Thymus (tissue), 11 donors: Measurements from ENCODE around the gene ADM2. TPM values are rescaled to one million over a fixed set of nuclear protein-coding genes. Genes with fewer than 3 reads are reported as not detected.

Source experiments
- DNase-seq, 9 donors: peaks; one replicate each; pipeline ENCODE4 v3.0.0-alpha.2; 2013; ENCODE audit warnings: low spot score in 9 of 9, low read depth in 6 of 9, missing footprints in 1 of 9
- H3K27ac ChIP-seq, 2 donors: one replicate each; pipeline ENCODE4 v1.5.1; 2013; ENCODE audit warnings: control low read depth in 1 of 2, low read depth in 1 of 2, low read length in 1 of 2, mild to moderate bottlenecking in 1 of 2, moderate library complexity in 1 of 2
- H3K27me3 ChIP-seq, 2 donors: one replicate each; pipeline ENCODE4 v1.5.1; 2013; ENCODE audit warnings: low read length in 1 of 2; ENCODE audit not compliant: control insufficient read depth in 2 of 2, insufficient read depth in 1 of 2
- H3K36me3 ChIP-seq, 2 donors: one replicate each; pipeline ENCODE4 v1.5.1; 2013; ENCODE audit warnings: low read length in 1 of 2, mild to moderate bottlenecking in 1 of 2, moderate library complexity in 1 of 2; ENCODE audit not compliant: control insufficient read depth in 2 of 2, insufficient read depth in 2 of 2
- H3K4me1 ChIP-seq, 2 donors: one replicate each; pipeline ENCODE4 v1.5.1; 2013; ENCODE audit warnings: low read length in 2 of 2; ENCODE audit not compliant: control insufficient read depth in 2 of 2, insufficient read depth in 2 of 2
- H3K4me3 ChIP-seq, 2 donors: one replicate each; pipeline ENCODE4 v1.5.1; 2013; ENCODE audit warnings: low read length in 2 of 2, control low read depth in 1 of 2, mild to moderate bottlenecking in 1 of 2
- H3K9me3 ChIP-seq, 2 donors: one replicate each; pipeline ENCODE4 v1.5.1; 2013; ENCODE audit warnings: low read length in 1 of 2, mild to moderate bottlenecking in 1 of 2; ENCODE audit not compliant: control insufficient read depth in 2 of 2, insufficient read depth in 1 of 2
- WGBS: extraction: QIAGEN DNeasy Blood & Tissue Kit; methylation state at CpG from one replicate; pipeline ENCODE4 v1.1.7; 2013; 5-methylcytosine and 5-hydroxymethylcytosine counted together
- polyA plus RNA-seq: library from polyadenylated mRNA; stranded (reverse); fragments of 200-250 nt; gene quantifications from one replicate; pipeline ENCODE4 v1.2.3, GENCODE V29; 2013
- total RNA-seq: library from RNA; stranded (reverse); fragments of 120-200 nt; gene quantifications from one replicate; pipeline ENCODE4 v1.2.4, GENCODE V29; 2013
- donor health status: healthy.

Gene ADM2
- total and polyA plus RNA-seq, 2 donors, result 1.4 to 1.5 TPM

DNA sequence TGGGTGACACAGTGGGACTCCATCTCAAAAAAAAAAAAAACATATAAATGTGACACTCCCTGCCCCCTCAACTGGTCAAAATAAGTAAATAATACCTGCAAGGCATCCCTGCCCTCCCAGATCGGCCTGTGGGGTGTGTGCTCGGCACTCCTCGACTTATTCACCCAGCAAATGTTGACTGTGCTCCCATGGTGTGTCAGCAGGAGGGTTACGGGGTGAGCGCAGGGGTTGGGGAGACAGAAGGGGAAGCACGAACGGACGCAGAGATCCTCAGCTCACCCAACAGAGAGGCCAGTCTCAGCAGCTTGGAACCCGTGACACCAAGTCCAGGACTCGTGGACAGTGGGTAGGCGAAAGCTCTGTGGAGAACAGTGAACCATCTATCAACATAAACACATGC is 1.6 kb upstream of the ADM2 start:
- H3K4me1 ChIP-seq, result peaks cover 9 to 19% of the 10 kb centered on the region in 2 donors
- peaks cover 37 to 63% of the 10 kb centered on the region in 2 donors for H3K27me3 ChIP-seq
- H3K9me3 ChIP-seq, result no peaks in the 10 kb centered on the region
- H3K27ac ChIP-seq, result no peak overlapping the region
- WGBS, result 70% methylated on average over 11 of the region's 11 CpGs
- no peak overlapping the region for H3K4me3 ChIP-seq
- no peak for DNase-seq
- H3K36me3 ChIP-seq, result no peaks in the 10 kb centered on the region

DNA sequence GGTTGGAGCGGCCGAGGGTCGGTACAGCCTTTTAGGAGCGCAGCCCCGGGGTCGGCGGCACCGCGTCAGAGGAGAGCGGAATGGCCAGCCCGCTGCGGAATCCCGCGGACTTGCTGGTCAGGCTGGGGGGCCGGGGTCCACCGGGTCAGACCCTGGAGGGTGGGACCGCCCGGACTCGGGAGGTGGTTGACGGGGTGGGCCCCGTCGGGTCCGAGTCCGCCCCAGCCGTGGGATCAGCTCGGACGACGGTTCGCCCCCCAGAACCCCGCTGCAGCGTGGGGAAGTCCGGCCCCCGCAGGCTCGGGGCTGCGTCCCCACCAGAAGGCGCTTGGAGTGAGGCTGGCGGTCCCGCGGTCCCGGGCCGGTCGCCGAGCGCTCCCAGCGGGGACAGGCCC is 301 bp upstream of the ADM2 start:
- H3K4me3 ChIP-seq, result peak overlapping the region in 1 of 2 donors; percentile 64
- no peaks in the 10 kb centered on the region for H3K36me3 ChIP-seq
- H3K4me1 ChIP-seq, result peaks cover 8 to 18% of the 10 kb centered on the region in 2 donors
- H3K27me3 ChIP-seq, result peaks cover 37 to 69% of the 10 kb centered on the region in 2 donors
- no peak for DNase-seq
- WGBS, result 5% methylated on average over 45 of the region's 45 CpGs
- H3K27ac ChIP-seq, result no peak overlapping the region
- no peaks in the 10 kb centered on the region for H3K9me3 ChIP-seq

DNA sequence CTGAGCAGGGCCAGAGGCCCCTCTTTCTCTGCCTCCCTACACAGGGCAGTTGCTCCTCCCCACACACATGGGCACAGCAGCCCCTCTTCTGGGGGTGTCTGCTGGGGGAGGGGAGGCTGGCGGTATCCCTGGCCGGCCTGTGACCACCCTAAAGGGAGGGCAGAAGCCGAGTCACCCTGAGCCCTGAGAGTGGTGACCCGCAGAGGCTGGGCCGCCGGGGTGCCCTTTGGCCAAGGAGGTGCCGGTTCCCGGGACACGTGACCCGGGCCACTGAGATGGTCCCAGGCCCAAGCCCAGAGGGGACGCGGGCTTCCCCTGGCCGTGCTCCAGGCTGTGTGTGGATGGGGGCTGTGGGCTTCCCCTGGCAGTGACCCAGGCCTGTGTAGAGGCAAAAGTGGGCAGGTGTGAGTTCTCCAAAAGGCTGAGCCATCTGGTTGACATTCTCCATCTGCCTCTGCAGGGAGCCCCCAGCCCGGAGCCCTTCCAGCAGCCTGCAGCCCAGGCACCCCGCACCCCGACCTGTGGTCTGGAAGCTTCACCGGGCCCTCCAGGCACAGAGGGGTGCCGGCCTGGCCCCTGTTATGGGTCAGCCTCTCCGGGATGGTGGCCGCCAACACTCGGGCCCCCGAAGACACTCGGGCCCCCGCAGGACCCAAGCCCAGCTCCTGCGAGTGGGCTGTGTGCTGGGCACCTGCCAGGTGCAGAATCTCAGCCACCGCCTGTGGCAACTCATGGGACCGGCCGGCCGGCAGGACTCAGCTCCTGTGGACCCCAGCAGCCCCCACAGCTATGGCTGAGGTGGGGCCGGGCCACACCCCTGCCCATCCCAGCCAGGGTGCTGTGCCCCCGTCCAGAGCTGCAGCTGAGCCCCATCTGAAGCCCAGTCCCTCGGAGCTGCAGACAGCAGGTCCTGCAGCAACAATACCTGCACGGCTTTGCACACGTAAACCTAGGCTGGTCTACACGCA is 1.0 kb downstream of the ADM2 start:
- H3K27me3 ChIP-seq, result peaks cover 37 to 73% of the 10 kb centered on the region in 2 donors
- no peak overlapping the region for H3K27ac ChIP-seq
- H3K4me1 ChIP-seq, result peaks cover 8 to 18% of the 10 kb centered on the region in 2 donors

DNA sequence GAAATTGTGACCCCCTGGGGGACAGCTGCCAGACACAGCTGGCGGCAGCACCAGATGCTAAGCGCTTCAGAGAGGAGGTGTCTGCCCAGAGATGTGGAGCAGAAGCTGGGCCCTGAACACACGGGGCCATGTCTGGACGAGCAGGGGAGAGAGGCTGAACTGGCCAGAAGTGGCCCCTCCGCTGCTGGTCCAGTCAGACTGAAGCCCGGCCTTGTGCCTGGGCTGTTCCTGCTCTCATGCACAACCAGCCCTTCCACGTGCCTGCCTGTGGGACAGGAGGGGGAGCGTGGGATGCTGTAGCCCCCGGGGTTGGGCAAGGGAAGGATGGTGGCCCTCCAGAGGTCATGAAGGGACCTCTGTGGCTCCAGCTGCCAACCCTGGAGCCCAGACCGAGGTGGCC is 1.8 kb downstream of the ADM2 start:
- Histone ChIP-seq H3K4me1 (peaks cover 8 to 18% of the 10 kb centered on the region in 2 donors), H3K27ac (no peak overlapping the region), H3K27me3 (peaks cover 37 to 70% of the 10 kb centered on the region in 2 donors), H3K36me3 (no peaks in the 10 kb centered on the region), H3K4me3 (no peak overlapping the region), H3K9me3 (no peaks in the 10 kb centered on the region)
- 97% methylated on average over 10 of the region's 10 CpGs for WGBS
- DNase-seq, result no peak

More for the DNA sequence above, 1.0 kb downstream of the ADM2 start:
- H3K4me3 ChIP-seq, result peak overlapping the region; percentile 17 to 64
- H3K9me3 ChIP-seq, result no peaks in the 10 kb centered on the region
- H3K36me3 ChIP-seq, result no peaks in the 10 kb centered on the region
- 81% methylated on average over 35 of the region's 35 CpGs for WGBS
- no peak for DNase-seq

DNA sequence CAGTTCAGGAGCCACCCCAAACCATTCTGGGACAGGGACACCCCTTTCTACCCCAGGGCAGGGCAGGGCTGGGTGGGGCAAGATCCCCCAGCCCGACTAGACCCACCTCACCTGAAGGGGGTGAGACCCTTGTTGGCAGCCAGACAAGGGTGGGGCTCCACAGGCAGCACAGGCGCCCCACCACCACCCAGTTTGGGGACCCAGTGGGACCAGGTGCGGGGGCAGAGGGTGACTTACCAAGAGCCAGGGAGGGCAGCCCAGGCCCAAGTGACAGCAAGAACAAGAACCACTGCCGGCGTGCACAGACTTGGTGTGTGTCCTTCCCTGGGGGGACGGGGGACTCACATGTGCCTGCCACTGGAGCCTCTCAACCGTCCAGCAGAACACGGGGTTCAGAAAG is 2.2 kb downstream of the ADM2 start:
- Histone ChIP-seq H3K4me3 (no peak overlapping the region), H3K27ac (no peak overlapping the region), H3K27me3 (peaks cover 37 to 67% of the 10 kb centered on the region in 2 donors), H3K36me3 (no peaks in the 10 kb centered on the region), H3K9me3 (no peaks in the 10 kb centered on the region), H3K4me1 (peaks cover 8 to 18% of the 10 kb centered on the region in 2 donors)
- WGBS, result 94% methylated on average over 8 of the region's 8 CpGs
- DNase-seq, result no peak

DNA sequence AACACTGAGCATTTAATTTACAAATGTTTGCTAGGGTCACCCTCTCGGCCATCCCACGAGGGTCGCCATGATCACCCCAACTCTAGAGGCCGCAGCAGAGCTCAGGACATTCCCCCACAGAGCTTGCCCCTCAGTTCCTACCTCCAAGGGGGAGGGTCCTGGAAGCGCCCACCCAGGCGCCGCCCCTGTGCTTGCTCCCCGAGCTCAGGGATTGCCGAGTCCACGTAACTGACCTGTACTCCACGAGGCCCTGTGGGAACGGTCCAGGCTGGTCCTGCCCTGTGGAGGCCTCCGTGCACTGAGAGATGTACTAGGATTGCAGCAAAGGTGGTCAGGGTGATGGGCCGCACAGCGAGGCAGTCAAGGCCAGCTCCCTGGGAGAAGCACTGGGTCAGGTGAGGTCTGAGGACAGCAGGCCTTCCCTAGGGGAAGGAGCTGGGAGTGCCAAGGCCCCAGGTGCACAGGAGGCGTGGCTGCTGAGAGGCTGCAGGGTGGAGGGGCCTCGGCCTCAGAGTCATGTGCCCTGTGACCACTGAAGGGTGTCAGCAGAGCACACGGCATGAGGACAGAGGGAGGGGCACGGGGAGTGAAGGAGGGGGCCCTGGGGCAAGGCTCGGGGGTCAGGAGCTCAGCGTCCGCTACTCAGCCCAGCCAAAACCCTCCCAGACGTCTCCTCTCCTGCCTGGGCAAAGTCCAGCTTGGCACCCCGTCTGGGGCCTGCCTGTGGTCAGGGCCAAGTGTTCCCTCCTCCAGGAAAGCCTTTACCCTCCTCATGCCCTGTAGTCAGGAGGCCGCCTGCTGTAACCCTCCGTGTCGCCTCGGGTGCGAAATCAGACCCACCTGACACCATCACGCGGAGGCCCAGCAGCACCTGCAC is 2.9 kb downstream of the ADM2 start:
- 94% methylated on average over 31 of the region's 31 CpGs for WGBS
- Histone ChIP-seq H3K4me3 (no peak overlapping the region), H3K27ac (no peak overlapping the region), H3K4me1 (peaks cover 8 to 18% of the 10 kb centered on the region in 2 donors), H3K36me3 (no peaks in the 10 kb centered on the region), H3K27me3 (peaks cover 37 to 61% of the 10 kb centered on the region in 2 donors), H3K9me3 (no peaks in the 10 kb centered on the region)
- no peak for DNase-seq

DNA sequence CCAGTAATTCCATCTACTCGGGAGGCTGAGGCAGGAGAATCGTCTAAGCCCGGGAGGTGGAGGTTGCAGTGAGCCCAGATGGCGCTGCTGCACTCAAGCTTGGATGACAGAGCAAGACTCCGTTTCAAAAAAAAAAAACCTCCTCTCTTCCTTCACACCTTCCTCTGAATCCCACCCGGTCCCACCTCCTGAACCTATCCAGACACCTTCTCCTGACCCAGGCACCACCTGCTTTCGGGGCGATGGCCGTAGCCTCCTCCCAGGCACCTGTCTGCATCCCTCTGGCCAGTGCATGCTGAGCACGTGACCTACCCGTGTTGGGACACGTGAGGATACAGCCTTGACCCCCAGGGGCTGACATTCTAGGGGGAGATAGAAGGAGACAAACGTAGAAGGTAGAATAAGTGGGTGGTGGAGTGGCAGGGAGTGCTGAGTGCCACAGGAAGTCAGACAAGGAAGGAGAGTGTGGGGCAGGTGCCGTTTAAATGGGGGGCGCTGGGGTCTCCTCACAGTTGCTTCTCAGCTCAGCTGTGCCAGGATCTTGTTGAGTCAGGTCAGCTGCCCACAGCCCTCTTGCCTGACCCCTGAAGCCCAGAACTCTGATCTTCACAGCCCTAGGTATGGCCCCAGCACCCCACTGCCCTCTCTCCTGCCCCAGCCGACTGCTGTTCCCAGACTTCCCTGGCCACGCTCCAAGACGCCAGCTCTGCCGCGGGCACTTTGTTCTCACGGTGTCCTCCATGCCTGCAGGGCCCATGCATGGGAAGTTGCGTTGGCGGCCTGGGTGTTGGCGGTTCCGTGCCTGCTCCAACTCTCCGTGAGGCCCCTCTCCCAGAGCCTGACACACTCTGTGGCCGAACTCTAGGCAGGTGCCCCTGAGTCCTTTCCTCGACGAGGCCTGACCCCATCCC is 4.1 kb downstream of the ADM2 start:
- no peak overlapping the region for H3K27ac ChIP-seq
- no peaks in the 10 kb centered on the region for H3K36me3 ChIP-seq
- H3K4me3 ChIP-seq, result no peak overlapping the region
- DNase-seq, result no peak
- H3K4me1 ChIP-seq, result peaks cover 8 to 18% of the 10 kb centered on the region in 2 donors
- 75% methylated on average over 29 of the region's 29 CpGs for WGBS
- H3K9me3 ChIP-seq, result no peaks in the 10 kb centered on the region
- H3K27me3 ChIP-seq, result peaks cover 28 to 49% of the 10 kb centered on the region in 2 donors

DNA sequence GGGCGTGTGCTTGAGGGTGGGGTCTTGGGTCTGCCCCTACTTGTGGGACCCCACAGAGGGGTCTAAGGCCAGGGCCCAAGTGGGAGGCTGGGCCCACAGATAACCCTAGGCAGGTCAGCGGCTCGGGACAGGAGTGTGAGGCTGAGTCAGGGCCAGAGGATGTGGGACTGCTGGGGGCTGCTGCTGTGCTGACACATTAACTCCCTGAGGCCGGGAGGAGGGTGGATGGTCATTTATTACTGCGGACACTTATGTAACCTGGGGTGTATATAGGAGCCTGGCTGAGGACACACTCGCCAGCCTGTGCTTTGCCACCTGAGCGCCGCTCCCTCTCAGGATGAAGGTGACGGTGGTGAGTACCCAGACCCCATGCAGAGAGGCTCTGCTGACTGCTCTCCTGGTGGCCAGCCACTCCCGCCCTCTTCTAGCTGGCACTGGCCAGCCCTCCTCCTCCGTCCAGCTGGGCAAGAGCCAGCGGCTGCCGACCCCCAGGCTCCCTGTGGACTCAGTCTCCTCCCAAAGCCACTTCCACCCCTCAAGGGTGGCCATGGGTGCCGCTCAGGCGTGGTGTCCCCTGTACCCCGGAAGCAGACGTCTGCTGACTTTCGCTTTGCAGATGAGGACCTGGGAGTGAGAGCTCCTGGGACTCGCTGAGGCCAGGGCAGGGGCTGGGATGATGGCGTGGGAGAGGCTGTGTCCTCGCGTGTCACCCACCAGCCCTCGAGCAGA is 5.4 kb downstream of the ADM2 start, which contains the start of gene MIOX:
MIOX (plus strand) TSS at position 299 of the 729 bp plus-strand sequence; CDS start at position 338, 39 bp downstream.
- no peaks in the 10 kb centered on the region for H3K9me3 ChIP-seq
- H3K27me3 ChIP-seq, result peaks cover 16 to 42% of the 10 kb centered on the region in 2 donors
- H3K27ac ChIP-seq, result no peak within 1 kb of the TSS
- 95% methylated on average over 23 of the region's 23 CpGs for WGBS
- no peaks in the 10 kb centered on the region for H3K36me3 ChIP-seq
- peaks cover 8 to 19% of the 10 kb centered on the region in 2 donors for H3K4me1 ChIP-seq
- DNase-seq, result no peak
- H3K4me3 ChIP-seq, result no peak within 1 kb of the TSS
